Measurements from ENCODE around the gene TEX29.

TEX29 gene

DNA sequence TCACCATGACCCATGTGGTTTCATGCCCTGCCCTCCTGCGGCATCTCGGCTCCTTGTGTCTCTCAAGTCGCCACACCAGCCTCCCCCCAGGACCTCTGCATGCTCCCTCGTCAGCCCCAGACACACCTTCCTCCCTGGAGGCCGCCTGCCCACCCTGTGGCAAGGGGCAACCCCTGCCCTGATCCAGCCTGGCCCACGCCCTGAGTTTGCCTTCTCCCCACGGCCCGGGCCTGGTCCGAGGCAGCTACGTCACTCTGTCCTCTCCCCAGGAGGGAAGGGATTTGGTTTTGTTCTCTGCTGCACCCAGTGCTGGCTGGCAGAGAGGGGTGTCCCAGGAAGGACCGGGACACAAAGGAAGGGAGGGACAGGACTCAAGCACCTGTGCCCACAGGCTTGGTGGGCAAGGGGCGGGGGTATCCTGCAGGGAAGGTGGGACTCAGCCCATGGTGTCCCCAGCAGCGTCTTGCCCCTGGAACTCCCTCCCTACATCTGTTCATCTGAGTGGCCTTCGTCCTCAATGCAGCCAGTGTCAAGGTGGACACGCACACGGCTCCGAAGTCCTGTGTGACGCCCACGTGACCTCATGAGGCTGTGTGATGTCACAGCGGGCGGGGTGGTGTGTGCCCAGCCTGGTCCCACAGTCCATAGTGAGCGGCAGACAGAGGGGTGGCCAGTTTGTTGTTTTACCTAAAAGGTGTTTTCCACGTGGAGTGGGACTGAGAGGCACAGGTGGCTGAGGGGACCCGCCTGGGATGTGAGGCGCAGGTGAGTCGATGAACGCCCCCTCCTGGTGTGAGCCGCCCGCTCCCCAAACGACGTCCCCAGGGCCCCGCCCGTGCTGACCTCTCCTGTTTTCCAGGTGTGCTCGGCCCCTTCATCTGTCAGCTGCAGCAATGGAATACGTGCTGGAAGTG lies at the start of gene TEX29:
Gene TEX29, plus strand, starts transcription at position 645 of the 914 bp plus-strand sequence. Its CDS starts 249 bp downstream, at position 894.
- DNase-seq = no peak

DNA sequence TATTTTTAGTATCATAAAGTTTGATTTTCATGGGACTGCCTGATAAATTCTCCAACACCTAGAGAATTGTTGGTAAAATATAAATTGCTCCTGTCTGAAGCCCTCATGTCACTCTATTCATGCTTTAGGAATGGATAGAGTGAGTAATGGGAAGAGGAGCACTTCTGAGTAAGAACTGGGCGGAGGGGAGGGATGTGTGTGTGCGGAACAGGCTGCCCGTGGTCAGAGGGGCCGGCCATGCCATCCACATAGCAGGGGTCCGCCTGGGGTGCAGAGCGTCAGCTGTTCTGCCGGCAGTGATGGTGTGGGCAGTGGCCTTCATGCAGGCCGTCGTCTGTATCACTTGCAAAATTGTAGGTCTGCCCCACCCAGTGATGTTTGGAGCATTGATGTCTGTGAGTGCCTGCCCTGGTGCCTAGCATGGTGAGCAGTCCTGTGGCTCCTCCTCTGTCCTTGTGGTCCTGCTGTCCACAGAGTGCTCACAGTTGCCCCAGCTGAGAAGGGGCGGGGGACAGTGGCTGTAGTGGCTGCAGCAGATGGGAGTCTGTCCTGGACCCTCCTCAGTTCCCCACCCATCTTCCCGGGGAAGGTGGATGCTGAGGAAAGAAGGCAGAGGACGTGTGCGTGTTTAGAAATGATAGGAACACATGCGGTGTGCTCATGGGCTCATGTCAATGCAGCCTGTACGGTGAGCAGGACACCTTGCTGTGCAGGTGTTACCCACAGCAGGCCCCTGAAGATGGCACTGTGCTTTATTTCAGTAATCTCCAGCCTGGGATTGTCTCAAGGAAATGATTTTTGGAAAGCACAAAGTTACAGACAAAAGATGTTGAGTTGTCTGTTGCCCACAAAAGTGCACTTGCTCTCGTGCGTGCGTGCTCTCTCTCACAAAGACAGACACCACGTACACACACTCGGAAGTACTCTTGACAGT lies 49.4 kb upstream of the TEX29 start:
- no peak for DNase-seq

DNA sequence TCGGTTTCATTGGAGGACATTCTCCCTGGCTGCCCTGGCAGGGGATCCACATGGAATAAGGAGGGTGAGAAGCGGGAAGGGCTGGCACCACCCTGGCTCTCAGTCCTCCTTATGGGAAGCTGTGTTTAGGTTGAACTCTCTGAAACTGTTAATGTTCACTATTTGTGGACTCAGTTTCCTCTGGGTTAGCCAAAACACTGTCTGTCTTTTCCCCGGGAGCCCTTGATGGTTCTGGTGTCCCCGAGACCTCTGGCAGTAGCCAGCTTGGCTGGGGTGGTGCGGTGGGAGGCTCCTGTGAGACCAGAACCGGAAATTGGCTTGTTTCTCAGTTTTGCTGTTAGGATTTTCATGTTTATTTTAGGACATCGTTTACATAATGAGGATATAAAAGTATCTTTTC lies 48.3 kb upstream of the TEX29 start:
- no peak for DNase-seq

DNA sequence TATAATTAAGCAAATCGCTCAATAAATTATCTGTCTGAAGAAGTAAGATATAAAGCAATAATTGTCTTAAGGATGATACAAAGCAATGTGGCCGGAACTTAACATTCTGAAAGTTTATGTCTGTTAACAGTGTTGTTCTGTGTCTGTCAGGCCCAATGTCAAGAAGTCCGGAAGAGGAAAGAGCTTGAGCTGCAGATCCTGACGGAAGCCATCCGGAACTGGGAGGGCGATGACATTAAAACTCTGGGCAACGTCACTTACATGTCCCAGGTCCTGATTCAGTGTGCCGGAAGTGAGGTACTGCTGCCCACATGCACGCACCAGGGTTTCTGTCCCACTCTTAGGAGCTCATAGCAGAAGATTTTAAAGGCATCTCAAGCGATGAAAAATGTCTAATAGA lies 45.1 kb upstream of the TEX29 start:
- DNase-seq = no peak

DNA sequence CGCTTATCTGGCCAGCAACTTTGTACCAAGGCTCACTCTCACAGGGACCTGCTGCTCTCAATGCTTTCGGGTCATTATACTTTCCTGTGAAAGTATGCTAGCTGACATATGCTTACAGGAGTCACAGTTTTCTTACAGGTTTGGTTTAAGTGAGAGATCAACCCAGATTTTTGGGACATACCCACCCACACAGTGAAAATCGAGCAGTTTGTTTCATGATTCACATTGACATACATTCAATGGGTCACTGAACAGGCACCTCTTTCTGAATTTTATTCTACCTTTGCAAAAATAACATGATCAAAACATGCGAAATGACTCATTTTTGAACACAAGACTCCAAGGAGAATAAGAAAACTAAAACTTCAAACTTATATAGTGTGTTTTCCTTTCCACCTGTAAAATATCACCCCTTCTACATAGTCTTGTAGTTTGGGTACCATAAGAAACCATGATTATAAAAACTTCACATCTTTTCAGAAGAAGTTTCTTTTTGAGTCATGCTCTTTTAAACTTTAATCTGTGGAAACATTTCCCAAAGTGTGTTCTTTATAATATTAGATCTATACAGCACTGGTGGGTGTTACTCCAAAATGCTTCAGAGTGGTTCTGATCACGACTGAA lies 44.3 kb upstream of the TEX29 start:
- DNase-seq = no peak

DNA sequence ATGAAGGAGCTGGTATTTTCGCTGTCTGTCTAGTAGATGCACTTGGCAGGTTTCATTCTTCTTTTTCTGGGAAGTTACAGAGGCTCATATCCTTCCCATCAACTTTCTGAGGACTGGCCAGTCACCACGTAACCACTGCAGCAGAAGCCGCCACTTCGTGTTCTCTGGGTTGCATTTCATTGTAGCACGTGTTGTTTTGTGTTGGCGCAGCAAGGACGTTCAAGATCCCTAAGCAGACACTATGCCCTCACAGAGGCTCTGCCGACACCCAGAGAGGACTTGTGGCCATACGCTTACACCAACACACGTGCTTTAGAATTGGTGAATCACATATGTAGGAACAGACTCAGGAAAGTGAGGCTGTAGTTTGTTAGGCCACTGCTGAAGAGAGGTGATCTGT lies 42.2 kb upstream of the TEX29 start:
- no peak for DNase-seq

DNA sequence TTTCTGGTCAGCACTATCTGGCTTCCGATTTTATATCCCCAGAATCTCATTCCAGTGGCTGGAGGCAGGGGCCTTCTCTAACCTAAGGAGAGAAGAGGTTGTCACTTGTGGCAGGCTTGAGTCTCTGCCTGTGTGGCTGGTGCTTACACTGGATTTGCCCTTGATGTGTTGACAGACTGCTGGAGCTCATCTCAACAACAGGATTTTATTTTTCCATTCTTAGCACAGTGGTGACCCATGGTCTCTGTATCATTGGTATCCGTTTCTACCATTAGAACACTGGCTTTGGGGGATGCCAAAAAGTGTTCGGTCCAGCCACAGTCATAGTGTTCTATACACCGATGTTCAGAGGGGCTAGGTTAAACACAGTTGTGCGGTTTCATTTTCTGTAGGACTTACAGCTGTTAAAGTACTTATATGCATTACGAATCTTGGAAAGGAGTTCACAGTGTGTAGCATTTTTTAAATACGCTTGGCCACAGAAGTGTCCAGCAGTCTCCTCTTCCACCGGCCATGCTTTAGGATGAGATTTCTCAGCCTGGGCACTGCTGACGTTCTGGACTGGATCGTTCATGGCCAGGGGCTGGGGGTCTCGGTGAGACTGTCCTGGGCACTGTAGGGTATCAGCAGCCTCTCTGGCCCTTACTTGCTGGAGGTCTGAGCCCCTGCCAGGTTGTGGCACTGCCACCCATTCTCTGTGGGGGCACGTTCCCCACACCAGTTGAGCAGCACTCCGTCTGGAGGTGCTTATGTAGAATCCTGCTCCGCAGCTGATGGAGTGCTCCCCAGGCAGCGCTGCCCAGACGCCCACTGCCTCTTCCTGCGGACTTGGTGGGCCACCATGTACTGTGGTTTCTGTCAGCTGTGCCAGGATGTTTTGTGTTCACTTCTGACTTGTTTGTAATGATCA lies 41.4 kb upstream of the TEX29 start:
- DNase-seq = no peak

DNA sequence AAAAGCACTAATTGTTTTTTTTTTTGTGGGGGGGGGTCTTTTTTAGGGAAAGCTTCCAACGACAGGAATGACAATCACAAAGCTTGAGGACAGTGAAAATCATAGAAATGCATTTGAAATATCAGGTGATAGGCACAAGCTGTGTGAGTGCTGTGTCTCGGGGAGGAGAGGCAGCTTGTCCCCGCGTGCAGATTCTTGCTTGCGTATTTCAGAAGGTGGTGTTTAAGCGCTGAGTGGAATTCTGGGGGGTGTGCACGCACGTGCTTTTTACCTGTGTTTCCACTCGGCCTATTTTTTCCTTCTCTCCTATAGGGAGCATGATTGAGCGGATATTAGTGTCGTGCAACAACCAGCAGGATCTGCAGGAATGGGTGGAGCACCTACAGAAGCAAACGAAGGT lies 40.2 kb upstream of the TEX29 start:
- DNase-seq = no peak

DNA sequence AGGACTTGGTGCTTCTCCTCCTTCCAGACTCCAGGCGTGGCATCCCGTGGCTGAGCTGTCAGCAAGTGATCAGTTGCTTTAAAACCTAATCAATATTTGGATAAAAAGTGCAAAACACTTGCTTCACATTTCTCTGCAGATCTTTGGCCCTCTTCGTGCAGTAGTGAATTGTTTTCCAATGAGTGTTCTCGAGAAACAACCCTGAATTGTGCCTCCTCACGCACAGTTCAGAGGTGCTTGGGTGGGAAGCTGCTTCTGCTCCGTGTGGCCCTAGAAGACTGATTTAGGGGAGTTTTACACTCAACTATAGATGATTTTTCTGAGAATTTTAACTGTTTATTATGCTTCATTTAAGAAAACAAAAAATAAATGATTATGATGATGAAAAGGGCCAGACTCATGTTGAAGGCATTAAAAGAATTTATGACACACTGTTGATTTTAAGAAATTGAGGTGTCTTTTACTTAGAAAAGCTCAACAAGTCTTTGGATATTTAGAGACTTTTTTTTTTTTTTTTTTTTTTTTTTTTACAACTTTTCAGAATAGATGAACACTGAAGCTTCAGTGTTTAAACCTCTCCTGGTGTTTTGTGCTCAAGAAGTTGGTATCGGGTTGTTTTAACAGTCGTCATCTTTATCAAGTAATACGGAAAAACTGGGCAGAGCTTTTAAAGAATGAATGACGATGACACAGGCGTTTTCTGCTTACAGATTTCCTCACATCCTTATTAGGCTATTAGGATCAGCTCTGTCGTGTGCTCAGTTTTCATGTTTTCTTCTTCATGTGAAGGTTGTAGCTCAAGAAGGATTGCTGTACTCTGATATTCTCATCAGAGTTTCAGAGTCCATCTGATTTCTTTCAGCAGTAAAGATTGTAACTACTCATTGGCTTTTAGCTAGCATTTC lies 39.5 kb upstream of the TEX29 start:
- no peak for DNase-seq

DNA sequence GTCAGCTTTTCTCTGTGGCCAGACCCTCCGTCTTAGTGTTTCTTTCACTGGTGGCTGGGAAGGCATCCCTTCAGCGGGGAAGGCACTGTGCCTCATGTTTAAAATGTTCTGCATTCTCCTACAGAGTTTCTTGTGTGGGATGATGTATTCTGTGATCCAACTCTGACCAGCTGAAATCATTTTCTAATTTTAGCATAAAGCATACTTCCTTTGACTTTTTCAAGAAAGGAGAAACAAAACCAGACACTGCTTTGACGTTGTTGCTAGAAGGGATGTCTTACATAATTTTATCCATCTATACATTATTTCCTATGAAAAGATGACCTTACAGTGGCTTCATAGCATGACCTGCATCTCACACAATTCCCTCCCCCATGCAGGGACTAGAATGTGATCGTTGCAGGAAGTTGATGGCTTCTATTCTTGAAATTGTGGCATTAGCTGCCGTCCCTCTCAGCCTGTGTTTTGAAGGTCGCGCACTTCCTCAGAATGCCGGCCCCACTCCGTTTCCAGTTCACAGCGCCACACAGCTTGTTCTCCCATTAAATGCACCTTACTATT lies 38.6 kb upstream of the TEX29 start:
- no peak for DNase-seq

DNA sequence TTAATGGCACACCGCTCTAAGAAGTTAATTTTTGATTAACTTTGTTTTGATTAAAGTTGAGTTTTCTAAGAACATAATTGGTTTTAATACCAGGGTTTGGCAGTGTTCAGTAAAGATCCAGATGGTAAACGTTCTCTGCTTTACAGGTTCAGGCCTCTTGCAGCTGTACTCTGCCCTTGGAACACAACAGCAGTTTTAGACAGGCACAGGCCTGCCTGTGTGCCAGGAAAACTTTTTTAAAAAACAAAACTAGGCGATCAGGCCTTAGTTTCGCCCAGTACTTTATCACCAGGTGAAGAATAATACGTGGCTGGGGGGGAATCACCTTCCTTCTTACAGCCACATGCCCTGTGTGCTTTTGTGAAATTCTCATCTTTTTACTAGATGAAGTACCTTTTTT lies 38.0 kb upstream of the TEX29 start:
- no peak for DNase-seq

DNA sequence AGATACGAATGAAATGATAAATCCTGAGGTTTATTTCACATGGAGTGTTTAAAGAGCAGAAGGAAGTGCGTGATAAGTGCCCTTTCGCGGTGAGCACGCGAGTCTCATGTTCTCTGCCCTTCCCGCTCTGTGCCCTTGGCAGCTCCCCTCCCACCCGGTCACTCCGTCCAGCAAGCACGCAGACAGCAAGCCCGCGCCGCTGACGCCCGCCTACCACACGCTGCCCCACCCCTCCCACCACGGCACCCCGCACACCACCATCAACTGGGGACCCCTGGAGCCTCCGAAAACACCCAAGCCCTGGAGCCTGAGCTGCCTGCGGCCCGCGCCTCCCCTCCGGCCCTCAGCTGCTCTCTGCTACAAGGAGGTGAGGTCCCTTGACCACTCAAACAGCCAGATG lies 37.4 kb upstream of the TEX29 start:
- DNase-seq = no peak

DNA sequence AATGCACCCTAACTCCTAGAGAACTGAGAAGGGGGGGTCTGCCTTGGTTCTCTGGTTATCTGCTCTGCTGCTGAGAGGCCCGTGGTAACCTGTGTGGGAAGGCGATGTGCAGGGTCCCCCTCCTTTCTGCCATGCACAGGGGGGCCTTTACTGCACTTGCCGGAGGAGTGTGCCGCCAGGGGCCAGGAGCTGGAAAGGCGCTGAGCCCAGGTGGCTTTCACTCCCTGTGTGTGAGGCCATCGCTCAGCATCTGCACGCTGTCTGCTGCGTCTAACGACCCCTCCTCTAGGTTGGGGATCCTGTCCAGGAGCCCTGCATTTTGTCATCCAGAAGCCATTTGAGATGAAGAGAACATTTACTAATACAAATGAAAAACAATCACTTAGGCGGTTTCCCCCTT lies 37.0 kb upstream of the TEX29 start:
- no peak for DNase-seq

DNA sequence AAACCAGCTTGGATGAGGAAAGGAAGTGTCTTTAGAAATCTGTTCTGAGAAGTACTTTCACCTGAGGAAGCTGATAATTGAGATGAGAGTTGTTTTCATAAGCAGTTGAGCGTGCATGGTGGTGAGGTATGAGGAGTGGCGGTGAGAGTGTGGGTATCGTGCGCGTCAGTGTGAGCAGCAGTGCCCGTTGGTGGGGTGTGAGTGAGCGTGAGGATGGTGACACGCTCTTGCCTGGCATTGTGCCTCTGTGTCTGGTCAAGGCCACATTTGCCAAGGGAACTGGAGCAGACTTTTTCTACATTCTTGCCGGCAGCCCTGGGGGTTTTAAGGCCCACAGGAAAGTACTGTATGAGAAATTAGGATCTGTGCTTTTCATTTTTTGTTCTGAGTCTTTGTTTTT lies 36.5 kb upstream of the TEX29 start:
- DNase-seq = no peak

DNA sequence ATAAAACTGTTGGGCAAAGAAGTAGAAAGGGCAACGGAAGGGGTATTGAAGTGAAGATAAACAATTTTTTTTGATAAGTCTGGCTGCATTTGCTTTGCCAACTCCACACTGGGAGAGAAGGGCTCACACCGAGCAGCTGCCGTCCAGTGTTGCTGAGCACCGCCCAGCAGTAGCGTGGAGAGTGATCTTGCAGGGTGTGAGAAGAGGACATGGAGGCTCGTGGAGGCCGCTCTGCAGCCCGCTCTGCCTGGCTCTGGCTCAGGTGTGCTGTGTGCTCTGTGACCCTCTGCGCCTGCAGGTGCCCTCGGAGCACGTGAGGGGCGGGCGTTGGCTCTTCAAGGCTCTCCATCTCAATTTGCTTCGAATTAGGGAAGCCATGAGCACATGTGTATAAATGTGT lies 35.9 kb upstream of the TEX29 start:
- no peak for DNase-seq

DNA sequence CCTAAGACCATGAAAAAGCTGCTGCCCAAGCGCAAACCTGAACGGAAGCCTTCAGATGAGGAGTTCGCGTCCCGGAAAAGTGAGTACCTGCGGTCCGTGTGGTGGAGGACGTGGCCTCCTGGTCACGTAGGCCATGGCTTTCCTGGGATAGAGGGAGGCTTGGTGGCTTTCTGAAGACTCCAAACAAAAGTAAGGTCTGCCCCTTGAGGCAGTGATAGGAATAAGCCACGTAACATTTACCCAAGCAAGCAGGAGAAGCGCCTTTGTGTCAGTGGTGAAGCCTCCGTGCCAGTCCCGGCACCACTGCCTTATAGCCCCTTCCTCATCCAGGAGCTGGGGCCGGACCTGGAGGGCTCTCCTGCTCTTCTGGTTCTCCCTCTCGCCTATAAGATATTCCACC lies 34.3 kb upstream of the TEX29 start:
- no peak for DNase-seq

DNA sequence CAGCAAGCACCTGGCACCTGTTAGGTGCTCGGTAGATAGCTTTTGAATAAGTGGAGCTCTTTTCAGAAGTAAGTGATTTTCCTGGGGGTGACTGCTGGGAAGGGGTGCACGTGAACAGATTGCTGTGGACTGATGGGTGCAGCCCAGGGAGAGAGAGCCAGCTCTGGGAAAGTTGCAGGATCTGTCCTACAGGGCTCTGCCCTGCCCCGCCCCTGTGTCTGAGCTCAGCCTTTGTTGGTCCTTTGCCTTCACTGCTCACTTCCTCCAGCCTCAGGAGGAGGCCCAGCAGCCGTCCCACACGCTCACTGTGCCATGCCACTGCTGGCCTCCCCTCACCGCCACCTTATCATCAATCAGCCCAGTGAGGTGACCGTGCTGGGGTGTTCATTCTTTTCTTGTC lies 33.7 kb upstream of the TEX29 start:
- no peak for DNase-seq

DNA sequence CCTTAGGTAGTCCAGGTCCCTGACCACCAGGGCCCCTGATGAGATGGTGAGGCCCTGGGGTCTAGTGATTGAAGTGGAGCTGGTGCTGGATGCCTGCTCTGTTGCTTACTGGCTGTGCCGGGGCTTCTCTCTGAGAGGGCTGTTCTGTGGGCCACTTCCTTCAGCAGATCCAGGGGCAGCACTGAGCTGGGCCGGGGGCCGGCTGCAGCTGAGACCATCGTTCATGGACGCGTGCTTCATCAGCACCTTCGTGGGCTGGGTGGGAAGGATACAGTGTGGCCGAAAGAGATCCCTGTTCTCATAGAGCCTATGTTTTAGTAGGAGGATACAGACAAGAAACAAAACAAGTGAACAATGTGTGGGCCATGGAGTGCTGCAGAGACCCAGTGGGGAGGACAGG lies 33.2 kb upstream of the TEX29 start:
- DNase-seq = no peak

DNA sequence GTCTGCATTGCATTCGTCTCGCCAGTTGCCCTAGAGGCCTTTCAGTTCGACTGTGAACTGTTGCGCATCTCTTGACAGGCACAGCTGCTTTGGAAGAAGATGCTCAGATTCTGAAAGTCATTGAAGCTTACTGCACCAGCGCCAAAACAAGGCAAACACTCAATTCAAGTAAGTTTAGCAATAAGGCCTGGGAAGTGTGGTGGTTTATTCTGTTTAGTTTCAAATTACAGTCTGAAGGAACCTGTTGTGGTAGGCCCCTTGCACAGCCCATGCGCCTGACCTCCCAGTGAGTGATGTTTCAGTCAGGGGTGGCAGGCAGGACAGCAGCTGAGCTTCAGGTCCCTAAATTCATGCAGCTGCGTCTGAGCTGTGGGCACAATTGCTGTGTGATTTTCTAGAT lies 32.2 kb upstream of the TEX29 start:
- no peak for DNase-seq

DNA sequence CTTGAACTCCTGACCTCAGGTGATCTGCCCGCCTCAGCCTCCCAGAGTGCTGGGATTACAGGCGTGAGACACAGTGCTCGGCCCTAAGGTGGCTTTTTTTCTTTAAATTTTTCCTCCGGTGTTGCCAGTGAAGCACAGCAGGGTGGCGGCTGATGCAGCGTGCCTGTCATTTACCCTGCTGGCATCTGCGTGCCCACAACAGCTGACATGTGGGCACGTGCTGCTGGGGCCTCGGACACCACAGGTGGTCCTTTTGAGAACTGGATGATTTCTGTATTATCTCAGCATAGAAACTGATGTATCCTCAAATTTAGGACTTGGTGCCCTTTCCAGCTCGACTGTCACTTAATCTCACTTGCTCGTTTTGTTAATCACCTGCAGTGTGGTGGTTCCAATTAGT lies 31.2 kb upstream of the TEX29 start:
- no peak for DNase-seq

DNA sequence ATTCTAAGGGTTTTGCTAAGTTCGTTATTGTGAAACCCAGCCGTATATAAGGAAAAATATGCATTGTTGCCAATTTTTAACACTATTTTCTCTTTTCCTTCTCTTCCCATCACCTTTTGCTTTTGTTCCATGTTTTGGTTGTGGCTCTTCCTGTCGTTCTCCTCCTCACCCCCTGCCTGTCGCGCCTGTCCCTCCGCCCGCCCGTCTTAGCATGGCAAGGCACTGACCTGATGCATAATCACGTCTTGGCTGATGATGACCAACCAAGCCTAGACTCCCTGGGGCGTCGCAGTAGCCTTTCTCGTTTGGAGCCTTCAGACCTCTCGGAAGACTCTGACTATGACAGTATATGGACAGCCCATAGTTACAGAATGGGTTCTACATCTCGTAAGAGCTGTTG lies 28.5 kb upstream of the TEX29 start:
- no peak for DNase-seq

All from activated naive CD4-positive, alpha-beta T cell treated with anti-CD3 and anti-CD28 coated beads, Interleukin-2, amount 50 U/mL, for 16 hours (primary cell).